ENCODE results near the gene RARRES1. TPM values are rescaled to one million over a fixed set of nuclear protein-coding genes. Genes with fewer than 3 reads are reported as not detected.

Gene RARRES1
- total and polyA plus RNA-seq, 2 experiments from 2014 or later: 0.10 to 0.82 TPM

DNA sequence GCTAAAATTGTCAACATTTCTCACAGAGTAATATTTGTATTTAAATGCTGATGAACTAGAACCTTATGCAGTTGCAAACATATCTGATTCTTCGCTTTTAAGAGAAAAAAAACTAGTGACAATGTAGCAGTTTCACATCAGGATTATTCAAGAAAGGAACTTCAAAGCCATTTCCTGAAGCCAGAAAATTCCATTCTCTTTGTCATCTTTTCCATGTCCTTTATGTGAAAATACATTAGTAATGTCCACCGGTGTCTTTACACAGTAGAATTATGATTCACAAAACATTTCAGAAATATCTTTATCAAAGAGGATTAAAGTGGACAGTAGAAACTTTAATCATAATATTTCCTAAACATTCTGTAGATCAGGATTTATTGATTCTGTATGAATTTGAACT is 47.1 kb downstream of the RARRES1 start:
- H3K27me3 ChIP-seq (ENCODE audit: insufficient read depth): no peaks in the 10 kb centered on the region
- H4K20me1 ChIP-seq (replicated peaks; ENCODE audit: insufficient read depth): no peaks in the 10 kb centered on the region
- Mint-ChIP-seq H3K4me3 (no peak overlapping the region), H3K27me3 (ENCODE audit: insufficient read depth, low read depth, poor library complexity) (no peaks in the 10 kb centered on the region), H3K36me3 (ENCODE audit: low read depth) (peaks cover 2% of the 10 kb centered on the region), H3K9me3 (no peaks in the 10 kb centered on the region), H3K27ac (no peak overlapping the region), H3K4me1 (no peaks in the 10 kb centered on the region)
- H3K27ac ChIP-seq (ENCODE audit: low read depth): no peak overlapping the region
- no peak for ATAC-seq
- no peaks in the 10 kb centered on the region for H3K79me2 ChIP-seq (replicated peaks; ENCODE audit: insufficient read depth)
- DNase-seq (ENCODE audit: low spot score): no peak
- TF ChIP-seq, protein P1, sequence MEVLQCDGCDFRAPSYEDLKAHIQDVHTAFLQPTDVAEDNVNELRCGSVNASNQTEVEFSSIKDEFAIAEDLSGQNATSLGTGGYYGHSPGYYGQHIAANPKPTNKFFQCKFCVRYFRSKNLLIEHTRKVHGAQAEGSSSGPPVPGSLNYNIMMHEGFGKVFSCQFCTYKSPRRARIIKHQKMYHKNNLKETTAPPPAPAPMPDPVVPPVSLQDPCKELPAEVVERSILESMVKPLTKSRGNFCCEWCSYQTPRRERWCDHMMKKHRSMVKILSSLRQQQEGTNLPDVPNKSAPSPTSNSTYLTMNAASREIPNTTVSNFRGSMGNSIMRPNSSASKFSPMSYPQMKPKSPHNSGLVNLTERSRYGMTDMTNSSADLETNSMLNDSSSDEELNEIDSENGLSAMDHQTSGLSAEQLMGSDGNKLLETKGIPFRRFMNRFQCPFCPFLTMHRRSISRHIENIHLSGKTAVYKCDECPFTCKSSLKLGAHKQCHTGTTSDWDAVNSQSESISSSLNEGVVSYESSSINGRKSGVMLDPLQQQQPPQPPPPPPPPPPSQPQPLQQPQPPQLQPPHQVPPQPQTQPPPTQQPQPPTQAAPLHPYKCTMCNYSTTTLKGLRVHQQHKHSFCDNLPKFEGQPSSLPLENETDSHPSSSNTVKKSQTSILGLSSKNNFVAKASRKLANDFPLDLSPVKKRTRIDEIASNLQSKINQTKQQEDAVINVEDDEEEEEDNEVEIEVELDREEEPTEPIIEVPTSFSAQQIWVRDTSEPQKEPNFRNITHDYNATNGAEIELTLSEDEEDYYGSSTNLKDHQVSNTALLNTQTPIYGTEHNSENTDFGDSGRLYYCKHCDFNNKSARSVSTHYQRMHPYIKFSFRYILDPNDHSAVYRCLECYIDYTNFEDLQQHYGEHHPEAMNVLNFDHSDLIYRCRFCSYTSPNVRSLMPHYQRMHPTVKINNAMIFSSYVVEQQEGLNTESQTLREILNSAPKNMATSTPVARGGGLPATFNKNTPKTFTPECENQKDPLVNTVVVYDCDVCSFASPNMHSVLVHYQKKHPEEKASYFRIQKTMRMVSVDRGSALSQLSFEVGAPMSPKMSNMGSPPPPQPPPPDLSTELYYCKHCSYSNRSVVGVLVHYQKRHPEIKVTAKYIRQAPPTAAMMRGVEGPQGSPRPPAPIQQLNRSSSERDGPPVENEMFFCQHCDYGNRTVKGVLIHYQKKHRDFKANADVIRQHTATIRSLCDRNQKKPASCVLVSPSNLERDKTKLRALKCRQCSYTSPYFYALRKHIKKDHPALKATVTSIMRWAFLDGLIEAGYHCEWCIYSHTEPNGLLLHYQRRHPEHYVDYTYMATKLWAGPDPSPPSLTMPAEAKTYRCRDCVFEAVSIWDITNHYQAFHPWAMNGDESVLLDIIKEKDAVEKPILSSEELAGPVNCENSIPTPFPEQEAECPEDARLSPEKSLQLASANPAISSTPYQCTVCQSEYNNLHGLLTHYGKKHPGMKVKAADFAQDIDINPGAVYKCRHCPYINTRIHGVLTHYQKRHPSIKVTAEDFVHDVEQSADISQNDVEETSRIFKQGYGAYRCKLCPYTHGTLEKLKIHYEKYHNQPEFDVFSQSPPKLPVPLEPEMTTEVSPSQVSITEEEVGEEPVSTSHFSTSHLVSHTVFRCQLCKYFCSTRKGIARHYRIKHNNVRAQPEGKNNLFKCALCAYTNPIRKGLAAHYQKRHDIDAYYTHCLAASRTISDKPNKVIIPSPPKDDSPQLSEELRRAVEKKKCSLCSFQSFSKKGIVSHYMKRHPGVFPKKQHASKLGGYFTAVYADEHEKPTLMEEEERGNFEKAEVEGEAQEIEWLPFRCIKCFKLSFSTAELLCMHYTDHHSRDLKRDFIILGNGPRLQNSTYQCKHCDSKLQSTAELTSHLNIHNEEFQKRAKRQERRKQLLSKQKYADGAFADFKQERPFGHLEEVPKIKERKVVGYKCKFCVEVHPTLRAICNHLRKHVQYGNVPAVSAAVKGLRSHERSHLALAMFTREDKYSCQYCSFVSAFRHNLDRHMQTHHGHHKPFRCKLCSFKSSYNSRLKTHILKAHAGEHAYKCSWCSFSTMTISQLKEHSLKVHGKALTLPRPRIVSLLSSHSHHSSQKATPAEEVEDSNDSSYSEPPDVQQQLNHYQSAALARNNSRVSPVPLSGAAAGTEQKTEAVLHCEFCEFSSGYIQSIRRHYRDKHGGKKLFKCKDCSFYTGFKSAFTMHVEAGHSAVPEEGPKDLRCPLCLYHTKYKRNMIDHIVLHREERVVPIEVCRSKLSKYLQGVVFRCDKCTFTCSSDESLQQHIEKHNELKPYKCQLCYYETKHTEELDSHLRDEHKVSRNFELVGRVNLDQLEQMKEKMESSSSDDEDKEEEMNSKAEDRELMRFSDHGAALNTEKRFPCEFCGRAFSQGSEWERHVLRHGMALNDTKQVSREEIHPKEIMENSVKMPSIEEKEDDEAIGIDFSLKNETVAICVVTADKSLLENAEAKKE (CRISPR knock-in tag; IDR thresholded peaks at IDR 0.05): no peak
- TF ChIP-seq ZNF114 (CRISPR knock-in tag; IDR thresholded peaks at IDR 0.05) (no peak), ETS1 (IDR thresholded peaks at IDR 0.05) (no peak), ZNF331 (CRISPR knock-in tag; IDR thresholded peaks at IDR 0.05; ENCODE audit: low read depth) (no peak), NANOG (IDR thresholded peaks at IDR 0.05; ENCODE audit: borderline replicate concordance) (no peak), CREB1 (CRISPR knock-in tag; IDR thresholded peaks at IDR 0.05; ENCODE audit: low read depth) (no peak), JUNB (IDR thresholded peaks at IDR 0.05; ENCODE audit: unreplicated experiment) (no peak), EZH2 (IDR thresholded peaks at IDR 0.05; ENCODE audit: low read depth, unreplicated experiment) (no peak), STAT1 (IDR thresholded peaks at IDR 0.05; ENCODE audit: unreplicated experiment) (no peak), POLR2AphosphoS5 (IDR thresholded peaks at IDR 0.05; ENCODE audit: low read depth) (no peak), EZH2phosphoT487 (IDR thresholded peaks at IDR 0.05; ENCODE audit: unreplicated experiment) (no peak)
- TF ChIP-seq, protein P2, sequence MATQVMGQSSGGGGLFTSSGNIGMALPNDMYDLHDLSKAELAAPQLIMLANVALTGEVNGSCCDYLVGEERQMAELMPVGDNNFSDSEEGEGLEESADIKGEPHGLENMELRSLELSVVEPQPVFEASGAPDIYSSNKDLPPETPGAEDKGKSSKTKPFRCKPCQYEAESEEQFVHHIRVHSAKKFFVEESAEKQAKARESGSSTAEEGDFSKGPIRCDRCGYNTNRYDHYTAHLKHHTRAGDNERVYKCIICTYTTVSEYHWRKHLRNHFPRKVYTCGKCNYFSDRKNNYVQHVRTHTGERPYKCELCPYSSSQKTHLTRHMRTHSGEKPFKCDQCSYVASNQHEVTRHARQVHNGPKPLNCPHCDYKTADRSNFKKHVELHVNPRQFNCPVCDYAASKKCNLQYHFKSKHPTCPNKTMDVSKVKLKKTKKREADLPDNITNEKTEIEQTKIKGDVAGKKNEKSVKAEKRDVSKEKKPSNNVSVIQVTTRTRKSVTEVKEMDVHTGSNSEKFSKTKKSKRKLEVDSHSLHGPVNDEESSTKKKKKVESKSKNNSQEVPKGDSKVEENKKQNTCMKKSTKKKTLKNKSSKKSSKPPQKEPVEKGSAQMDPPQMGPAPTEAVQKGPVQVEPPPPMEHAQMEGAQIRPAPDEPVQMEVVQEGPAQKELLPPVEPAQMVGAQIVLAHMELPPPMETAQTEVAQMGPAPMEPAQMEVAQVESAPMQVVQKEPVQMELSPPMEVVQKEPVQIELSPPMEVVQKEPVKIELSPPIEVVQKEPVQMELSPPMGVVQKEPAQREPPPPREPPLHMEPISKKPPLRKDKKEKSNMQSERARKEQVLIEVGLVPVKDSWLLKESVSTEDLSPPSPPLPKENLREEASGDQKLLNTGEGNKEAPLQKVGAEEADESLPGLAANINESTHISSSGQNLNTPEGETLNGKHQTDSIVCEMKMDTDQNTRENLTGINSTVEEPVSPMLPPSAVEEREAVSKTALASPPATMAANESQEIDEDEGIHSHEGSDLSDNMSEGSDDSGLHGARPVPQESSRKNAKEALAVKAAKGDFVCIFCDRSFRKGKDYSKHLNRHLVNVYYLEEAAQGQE (IDR thresholded peaks at IDR 0.05; ENCODE audit: unreplicated experiment): no peak
- TF ChIP-seq, protein P3, sequence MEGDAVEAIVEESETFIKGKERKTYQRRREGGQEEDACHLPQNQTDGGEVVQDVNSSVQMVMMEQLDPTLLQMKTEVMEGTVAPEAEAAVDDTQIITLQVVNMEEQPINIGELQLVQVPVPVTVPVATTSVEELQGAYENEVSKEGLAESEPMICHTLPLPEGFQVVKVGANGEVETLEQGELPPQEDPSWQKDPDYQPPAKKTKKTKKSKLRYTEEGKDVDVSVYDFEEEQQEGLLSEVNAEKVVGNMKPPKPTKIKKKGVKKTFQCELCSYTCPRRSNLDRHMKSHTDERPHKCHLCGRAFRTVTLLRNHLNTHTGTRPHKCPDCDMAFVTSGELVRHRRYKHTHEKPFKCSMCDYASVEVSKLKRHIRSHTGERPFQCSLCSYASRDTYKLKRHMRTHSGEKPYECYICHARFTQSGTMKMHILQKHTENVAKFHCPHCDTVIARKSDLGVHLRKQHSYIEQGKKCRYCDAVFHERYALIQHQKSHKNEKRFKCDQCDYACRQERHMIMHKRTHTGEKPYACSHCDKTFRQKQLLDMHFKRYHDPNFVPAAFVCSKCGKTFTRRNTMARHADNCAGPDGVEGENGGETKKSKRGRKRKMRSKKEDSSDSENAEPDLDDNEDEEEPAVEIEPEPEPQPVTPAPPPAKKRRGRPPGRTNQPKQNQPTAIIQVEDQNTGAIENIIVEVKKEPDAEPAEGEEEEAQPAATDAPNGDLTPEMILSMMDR (conservative IDR thresholded peaks at IDR 0.05; ENCODE audit: low read depth in 2 of 2): no peak
- H3K4me1 ChIP-seq (ENCODE audit: insufficient read depth): no peaks in the 10 kb centered on the region
- no peaks in the 10 kb centered on the region for H3K9me2 ChIP-seq (ENCODE audit: insufficient read depth)
- no peak overlapping the region for H2AFZ ChIP-seq
- H3K36me3 ChIP-seq (ENCODE audit: insufficient read depth): no peaks in the 10 kb centered on the region
- H3F3A ChIP-seq (replicated peaks; ENCODE audit: low read depth): no peaks in the 10 kb centered on the region
- H3K4me2 ChIP-seq: no peak overlapping the region
- no peak overlapping the region for H3K4me3 ChIP-seq

Measured in GM23338 (cell line).